ENCODE measurements around the gene KRT3.
"Not testable (repeated sequence)": the region's sequence is repeated elsewhere in the genome, so short reads cannot be mapped to it uniquely, and the experiment has no call there.

KRT3 gene

DNA sequence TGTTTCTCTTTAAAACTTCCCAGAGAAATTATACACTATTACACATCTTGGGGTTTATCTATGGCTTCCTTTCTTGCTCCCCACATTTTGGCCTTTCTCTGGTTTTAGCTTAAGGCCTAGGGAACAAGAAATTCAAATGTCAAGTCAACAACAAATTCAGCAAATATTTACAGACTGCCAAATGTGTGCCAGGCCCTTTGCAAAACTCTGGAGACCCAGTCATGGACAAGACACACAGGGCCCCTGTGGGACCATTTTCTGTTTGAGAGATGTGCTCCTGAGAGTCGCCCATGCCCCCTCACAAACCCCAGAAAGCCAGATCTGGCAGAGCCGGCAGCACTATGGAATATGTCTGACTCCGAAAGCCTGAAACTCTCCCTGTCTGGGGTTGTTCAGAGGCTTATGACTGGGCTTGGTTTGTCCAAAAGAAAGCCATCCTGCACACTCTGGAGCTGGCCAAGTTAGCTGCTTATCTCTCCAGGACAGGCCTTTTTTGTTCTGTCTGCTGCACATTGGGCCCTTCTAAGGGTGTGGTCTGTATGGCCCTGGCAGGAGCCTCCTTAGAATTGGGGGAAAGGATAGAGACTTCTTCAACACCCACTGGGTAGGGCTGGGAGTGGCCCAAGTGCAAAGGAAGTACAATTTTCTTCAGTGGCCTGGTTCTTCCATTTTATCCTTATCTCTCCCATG lies 1.1 kb upstream of the KRT3 start:
- no peak for DNase-seq

- DNase-seq, result no peak
Measured at GRCh38 chr12:52796429-52796794, 495 bp upstream of the KRT3 start.

DNA sequence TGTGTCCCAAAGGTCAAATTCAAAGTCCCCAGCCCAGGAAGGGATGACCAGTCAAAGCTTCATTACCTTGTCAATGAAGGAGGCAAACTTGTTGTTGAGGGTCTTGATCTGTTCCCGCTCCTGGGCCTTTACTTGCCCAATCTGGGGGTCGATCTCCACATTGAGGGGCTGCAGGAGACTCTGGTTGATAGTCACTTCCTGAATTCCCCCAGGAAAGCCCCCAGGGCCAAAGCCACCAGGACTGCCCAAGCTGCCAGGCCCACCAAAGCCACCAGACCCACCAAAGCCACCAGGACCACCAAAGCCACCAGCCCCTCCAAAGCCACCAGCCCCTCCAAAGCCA lies 614 bp downstream of the KRT3 start:
- not testable (repeated sequence) for DNase-seq

GRCh38 chr12:52794479-52795331 lies 1.2 kb downstream of the KRT3 start:
- no peak for DNase-seq

GRCh38 chr12:52792185-52793029 lies 3.5 kb downstream of the KRT3 start:
- no peak for DNase-seq

GRCh38 chr12:52791271-52792184 lies 4.4 kb downstream of the KRT3 start:
- DNase-seq, result no peak

DNA sequence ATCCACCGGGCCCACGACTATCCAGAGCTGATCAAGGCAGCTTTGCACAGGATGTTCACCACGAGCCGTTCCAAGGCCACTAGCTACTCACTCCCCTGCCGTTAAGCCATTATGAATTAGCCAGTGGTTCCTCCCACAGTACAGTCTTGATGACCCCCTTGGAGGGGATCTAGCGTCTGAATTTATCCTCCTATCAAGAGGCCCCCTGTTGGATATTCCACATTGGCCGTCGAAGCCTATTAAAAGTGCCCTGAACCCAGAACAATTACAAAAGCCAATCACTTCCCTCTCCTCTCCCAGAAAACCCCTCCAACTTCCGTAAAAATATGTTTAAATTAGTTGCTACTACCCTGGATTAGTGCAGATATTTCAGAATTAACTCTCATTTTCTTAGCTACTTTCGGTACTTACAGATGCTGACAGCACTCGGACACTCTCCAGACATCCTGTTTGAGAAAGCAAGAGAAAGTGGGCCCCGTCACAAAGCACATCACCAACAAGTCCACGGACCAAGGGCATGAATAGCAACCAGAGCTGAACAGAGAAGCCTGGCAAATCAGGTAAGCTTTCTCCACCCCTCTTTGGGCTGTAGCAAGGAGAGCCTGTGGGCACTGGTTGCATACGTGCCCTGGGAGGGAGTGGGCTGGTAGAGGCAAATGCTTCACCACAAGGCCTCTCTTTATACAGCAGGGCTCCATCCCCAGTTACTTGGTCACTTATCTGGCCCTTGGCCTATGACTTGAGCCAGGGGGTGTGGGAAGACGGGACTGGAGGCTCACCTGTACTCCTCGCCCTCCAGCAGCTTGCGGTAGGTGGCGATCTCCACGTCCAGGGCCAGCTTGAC lies 5.3 kb downstream of the KRT3 start:
- no peak for DNase-seq

DNA sequence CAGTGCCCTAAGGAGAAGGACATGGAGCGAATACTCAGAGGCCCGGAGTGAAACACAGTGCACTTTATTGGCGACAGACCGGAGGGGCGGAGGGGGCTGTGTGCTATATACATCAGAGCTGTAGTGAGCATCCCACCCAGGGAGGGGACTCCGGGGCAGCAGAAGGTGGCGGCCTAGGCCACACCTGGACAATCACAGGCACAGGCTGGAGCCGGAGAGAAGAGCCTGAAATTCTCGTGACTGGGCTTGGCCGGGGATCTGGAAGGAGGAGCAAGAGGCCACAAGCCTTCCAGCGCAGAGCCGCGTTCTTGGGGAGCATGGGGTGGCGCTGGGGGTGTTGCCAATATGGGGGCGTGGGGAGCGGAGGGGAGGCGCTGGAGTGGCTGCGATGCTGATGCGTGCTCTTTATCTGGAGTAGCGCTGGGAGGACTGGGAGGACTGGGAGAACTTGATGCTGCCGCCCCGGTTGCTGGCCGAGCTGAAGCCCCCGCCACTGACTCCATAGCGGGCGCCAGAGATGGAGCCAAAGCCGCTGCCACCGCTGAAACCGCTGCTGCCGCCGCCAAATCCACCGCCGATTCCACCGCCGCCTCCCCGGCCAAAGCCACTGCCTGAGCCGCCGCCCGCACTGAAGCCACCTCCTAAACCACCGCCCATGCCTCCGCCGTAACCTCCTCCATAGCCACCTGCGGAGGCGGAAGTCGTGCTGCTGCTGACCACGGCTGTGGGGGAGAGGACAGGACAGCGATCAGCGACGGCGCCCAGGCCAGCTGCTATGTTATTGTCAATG lies 6.1 kb downstream of the KRT3 start:
- no peak for DNase-seq

DNA sequence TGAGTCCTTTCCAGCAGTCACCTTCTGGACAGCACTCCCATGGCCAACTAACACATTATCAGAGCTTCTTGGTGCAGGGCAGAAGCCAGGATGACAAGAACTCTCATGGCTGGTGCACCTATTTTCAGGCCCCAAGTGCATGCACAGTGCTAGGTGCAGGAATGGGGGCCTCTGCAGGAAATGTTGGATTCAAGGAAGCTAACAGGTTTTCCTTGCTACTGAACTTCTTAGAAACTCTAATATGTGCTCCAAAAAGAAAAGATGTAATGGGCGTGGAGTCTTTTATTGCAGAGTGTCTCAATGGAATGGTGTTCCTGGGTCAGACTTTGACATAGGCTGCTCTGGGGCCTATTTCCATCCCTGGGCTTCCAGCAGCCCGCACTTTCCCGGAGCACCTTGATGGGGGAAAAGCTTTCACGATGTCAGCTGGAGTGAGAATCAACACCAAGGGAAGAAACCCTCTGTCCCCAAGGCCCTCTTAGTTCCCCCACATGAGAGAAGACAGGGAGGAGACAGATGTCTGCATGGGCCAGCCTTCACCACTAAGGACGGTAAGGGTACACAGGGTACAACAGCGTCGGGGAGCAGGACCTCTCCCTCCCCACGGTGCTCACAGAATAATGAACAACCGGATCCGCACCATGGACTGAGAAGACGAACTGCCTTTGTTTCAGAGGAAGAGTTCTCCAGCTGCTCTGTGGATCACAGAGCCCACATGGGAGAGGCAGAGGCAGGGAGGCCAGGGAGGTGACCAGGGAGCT lies 6.9 kb downstream of the KRT3 start:
- no peak for DNase-seq

DNA sequence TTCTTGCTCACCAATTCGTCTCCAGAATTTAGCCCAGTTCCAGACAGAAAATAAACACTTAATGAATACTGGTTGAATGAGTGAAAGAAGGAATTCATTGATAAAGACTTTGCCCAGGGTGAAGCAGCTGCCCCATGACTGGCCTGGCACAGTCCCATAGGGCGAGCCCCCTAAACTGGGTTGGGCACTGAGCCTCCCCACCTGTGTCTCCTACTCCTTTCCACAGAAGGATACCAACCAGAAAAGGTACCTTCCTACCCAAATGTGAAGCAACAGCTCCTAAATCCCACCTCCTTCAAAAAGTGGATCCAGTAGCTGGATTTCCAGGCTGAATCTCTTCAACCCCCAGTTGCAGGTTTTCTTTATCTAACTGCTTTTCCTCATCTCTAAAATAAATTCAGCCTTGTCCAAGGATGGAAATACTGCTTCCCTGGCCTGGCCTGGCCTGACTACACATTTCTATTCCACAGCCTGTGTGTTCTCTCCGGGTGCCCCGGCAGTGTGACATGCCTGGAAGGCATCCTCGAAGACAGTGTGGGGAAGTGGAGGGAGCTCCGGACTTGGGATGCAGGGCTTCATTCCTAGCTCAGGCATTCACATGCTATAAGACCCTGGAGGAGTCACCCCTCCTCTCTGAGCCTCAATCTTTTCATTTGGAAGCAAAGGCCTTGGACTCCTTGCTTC lies 7.6 kb downstream of the KRT3 start:
- DNase-seq, result no peak

GRCh38 chr12:52787324-52788191 lies 8.4 kb downstream of the KRT3 start:
- no peak for DNase-seq

DNA sequence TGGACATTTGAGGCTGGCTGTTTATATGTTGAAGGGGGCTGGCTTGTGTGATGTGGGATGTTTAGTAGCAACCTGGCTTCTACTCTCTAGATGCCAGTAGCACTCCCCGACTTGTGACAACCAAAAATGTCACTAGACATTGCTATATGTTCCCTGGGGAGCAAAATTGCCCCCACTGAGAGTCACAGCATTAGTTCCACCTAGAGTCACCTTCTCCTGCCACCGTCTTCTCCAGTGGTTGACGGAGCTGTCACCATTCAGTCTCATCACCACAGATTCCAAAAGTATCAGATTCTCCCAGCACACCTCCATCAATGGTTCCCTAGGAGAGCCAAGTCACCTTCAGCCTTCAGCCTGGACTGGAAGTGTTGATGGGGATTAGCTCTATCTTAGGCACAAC lies 11.0 kb downstream of the KRT3 start:
- DNase-seq, result no peak

DNA sequence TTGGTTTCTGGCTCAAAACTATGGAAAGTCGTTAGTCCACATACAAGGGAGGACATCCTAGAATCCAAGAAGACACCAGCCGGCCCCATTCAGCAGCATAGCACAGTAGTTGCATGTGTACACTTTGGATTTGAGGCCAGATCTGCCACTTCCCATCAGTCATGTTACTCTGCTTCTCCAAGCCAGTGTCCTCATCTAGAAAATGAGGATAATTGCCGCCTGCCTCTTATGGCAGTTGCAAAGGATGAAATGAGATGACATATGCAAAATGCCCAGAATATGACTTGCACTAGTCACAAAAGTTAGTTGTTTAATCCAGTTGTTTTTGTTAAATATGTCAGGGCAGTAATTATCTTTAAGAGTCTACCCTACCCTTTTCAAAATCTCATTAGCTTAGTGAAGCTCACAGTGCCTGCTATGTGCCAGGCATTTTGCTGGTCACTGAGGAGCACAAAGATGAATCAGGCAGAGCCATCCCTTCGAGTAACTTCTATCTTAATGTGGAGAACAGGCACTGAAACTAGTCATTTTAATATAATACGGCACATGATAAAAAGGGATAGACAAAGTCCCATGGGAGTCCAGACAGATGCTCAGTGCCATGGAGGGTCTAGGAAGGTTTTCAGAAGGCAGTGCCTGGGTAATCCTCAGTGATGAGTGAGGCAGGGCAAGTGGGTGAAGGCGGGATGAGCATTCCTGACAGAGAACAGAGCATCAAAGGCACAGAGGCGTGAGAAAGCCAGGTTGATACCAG lies 12.2 kb downstream of the KRT3 start:
- DNase-seq, result no peak

DNA sequence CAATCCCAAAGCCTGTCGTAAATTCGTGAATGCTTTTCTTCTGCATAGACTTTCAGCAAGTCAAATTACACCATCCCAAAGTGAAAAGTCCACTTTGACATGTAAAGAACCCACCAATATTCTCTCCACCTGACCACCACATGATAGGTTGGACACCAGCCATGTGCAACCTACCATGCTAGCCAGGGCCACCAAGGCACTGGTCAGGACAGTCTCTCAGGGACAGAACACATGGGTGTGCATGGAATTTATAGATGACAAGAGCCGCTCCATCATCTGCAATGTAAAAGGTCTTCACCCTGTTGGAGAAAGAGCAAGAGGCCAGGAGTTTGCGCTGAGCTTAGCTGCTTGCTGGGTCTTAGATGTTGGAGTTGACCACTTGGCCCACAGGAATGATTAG lies 13.4 kb downstream of the KRT3 start:
- DNase-seq, result no peak

- no peak for DNase-seq
Measured at GRCh38 chr12:52781399-52782082, 14.4 kb downstream of the KRT3 start.

- DNase-seq, result no peak
Measured at GRCh38 chr12:52779914-52780313, 16.0 kb downstream of the KRT3 start.

DNA sequence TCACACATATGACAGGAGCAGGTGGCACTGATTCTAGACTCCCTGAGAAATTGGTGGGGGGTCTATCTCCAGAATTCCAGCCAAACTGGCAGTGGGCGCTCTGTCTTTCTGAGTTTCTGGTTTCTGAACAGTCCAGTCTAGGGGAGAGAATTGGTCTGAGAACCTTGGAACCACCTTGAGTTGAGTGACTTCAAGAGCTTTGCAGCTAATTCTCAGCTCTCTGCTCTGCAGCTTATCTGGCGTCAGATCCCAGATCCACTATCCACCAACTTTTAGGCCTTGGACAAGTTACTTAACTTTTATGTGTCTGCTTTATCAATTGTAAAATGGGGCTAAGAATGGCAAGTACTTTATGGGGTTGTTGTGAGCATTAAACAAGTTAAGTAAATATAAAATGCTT lies 17.1 kb downstream of the KRT3 start:
- no peak for DNase-seq

All from NCI-H526 (cell line).